GM19025 (cell line): ENCODE measurements around the gene YPEL3.
"Not testable (repeated sequence)": the region's sequence is repeated elsewhere in the genome, so short reads cannot be mapped to it uniquely, and the experiment has no call there.

Experiments used
- ATAC-seq: cut with Tn5 transposase; IDR thresholded peaks from one replicate; pipeline ENCODE4 v1.9.1; 2021; ENCODE audit warnings: mild to moderate bottlenecking, low read depth, moderate library complexity; ENCODE audit not compliant: unreplicated experiment

Gene YPEL3, protein sequence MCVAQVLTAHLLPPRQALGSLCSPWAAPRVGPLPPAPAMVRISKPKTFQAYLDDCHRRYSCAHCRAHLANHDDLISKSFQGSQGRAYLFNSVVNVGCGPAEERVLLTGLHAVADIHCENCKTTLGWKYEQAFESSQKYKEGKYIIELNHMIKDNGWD

GRCh38 chr16:30096105-30096861, at the start of gene YPEL3:
Gene YPEL3, minus strand, starts transcription at chr16:30096213. Its CDS starts 731 bp downstream, at chr16:30095482.
- peak; percentile 54 for ATAC-seq

DNA sequence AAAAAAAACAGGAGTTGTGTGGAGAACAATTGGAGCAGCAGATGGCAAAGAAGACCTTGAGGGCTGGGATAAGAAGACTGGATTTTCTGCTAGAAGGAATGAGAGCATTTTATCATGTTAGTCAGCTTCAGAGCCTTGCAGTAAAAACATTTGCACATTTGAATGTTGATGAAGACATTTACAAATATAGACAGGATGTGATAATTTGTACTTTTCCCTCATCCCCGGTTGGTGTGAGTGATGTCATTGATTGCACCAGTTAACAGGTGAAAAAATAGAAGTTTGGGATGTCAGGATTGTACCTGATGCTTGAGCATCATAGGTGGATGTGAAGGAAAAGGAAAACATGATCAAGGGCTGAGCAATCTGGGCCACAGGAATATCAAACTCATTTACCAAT, 49.6 kb upstream of the YPEL3 start:
- no peak for ATAC-seq

- no peak for ATAC-seq
Observed at GRCh38 chr16:30144917-30145316, 48.9 kb upstream of the YPEL3 start.

DNA sequence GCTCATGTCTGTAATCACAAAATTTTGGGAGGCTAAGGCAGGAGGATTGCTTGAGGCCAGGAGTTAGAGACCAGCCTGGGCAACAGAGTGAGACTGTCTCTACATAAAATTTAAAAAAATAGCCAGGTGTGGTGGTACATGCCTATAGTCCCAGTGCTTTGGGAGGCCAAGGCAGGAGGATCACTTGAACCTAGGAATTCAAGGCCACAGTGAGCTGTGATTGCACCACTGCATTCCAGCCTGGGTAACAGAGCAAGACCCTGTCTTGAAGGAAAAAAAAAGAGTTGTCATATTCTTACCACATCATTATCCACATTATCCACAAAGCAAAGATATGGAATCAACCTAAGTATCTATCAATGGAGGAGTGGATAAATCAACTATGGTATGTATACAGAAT, 48.0 kb upstream of the YPEL3 start:
- ATAC-seq = no peak

- ATAC-seq = no peak
Observed at GRCh38 chr16:30143347-30143702, 47.3 kb upstream of the YPEL3 start.

GRCh38 chr16:30142672-30143346, 46.8 kb upstream of the YPEL3 start:
- no peak for ATAC-seq

DNA sequence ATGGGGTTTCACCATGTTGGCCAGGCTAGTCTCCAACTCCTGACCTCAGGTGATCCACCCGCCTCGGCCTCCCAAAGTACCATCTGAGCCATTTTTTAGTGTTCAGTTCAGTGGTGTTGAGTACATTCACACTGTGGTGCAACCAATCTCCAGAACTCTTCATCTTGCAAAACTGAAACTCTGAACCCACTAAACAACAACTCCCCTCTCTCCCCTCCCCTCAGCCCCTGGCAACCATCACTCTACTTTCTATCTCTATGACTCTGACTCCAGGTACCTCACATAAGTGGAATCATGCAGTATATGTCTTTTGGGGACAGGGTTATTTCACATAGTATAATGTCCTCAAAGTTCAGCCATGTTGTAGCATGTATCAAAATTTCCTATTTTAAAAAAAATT, 45.7 kb upstream of the YPEL3 start:
- no peak for ATAC-seq

- no peak for ATAC-seq
Observed at GRCh38 chr16:30139583-30140481, 43.8 kb upstream of the YPEL3 start.

- ATAC-seq = no peak
Observed at GRCh38 chr16:30137897-30138296, 41.9 kb upstream of the YPEL3 start.

DNA sequence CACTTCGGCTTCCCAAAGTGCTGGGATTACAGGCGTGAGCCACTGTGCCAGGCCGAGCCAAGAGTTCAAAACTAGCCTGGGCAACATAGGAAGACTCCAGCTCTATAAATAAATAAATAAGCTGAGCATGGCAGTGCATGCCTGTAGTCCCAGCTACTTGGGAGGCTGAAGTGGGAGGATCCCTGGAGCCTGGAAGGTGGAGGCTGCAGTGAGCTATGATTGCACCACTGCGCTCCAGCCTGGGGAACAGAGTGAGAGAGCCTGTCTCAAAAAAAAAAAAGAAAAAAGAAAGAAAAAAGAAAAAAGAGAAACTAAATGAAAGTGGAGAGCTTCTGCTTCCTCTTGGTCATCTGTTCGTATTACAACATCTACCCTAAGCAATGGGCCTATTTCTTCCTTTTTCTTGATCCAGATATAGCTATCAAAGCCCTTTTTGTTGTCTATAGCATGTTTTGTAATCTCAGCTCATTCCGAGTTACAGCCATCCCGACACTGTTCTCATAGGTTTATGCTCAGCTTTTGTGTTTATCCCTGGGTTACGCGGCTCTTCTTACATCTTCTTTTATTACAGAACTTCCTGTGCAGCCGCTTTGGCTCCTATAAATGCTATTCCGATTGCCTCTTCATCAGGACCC, 41.1 kb upstream of the YPEL3 start:
- ATAC-seq = no peak

GRCh38 chr16:30132591-30132990, 36.6 kb upstream of the YPEL3 start:
- ATAC-seq = no peak

DNA sequence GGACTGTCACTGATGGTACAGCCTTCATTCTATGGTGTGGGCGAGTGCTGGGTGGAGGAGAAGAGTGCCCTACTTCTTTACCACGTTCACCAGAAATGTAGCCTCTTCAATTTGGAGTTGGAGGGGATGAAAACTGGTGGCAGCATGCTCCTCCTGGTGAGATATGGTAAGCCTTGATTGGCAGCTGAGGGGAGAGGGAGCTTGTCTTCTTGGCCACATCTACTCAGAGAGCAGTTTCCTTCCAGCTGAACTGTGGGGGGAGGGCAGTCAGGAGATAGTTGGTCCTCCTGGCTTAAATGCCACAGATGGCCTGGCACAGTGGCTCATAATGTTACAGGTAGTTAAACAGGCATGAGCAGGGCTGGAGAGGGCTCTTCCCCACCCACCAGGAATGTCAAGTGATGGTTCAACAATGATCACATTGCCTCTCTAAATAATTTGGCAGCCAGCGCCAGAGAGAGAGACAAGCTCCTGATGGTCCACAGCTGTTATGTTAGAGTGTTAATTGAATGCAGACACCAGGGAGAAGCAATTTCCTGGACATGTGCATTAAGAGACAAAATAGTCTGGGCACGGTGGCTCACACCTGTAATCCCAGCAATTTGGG, 36.0 kb upstream of the YPEL3 start:
- no peak for ATAC-seq

DNA sequence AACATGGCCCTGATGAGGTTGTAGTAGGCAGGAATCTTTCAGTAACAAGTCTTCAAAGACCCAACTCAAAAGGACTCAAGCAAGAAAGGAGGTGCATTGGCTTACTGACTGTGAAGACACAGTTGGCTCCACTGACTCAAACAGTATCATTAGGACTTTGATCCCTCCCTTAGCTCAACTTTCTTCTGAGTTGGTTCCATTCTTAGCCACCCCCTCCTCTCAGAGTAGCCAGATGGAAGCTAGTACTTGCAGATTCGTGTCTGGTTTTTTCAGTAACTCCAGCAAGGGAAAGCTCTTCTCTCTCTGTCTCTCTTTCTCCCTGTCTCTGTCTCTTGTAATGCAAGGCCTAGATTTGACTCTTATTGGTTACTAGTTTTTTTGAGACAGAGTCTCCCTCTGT, 32.0 kb upstream of the YPEL3 start:
- ATAC-seq = no peak

GRCh38 chr16:30125690-30126089, 29.7 kb upstream of the YPEL3 start:
- ATAC-seq = not testable (repeated sequence)

GRCh38 chr16:30124985-30125379, 29.0 kb upstream of the YPEL3 start:
- no peak for ATAC-seq

DNA sequence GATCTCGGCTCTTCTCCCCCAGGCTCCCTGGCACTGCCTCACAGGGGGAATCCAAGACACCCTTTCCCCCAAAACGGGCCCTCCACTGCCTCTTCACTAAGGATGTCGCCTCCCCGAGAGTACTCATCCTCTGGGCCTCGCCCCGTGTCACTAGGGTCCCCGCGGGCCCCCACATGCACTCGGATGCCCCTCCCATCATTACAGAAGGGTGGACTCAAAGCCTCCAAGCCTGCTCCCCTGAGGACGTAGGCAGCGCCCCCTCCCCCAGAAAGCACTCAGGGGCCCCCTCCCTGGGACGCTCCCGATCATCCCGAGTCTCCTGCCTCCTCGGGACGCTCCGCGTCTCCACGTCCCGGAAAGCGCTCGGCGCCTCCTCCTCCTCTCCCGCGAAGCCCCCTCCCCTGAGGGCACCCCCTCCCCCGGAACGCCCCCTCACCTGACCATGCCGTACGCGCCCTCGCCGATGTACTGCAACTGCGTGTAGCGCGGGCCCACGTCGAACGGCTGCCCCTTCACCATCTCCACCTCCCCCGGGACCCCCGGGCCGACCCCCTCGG, 26.7 kb upstream of the YPEL3 start:
- no peak for ATAC-seq

DNA sequence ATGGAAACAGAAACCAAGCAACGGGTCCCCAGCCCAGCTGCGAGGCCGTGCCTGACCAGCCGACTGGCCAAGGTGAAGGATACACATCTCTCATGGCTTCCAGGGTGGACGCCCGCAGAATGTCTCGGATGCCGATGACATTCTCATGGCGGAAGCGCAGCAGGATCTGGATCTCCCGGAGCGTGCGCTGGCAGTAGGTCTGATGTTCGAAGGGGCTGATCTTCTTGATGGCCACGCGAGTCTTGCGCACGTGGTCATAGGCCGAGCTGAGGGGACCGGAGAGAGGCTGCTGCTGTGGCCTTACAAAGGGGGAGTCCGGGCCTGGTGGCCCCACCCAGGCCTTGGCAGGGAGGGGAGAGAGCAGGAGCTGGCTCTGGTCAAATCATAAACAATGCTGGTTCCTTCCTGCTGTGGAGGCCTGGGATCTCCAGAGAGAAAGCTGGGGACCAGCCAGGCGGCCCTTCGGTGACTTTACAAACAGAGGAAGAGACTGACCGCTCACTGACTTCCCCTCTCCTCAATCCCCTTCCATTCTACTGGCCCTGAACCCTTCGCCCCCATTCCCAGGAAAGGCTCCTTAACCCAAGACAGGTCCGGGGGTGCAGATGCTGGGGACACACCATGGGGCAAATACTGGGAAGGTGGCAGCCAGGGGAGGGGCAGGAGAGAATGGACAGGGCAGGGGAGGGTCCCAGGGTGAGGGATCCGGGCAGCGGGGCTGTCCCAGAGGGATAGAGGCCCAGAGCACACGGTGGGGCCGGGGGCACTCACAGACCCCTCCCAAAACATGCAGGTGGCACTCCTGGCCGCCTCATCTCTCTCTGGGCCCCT, 25.9 kb upstream of the YPEL3 start:
- no peak for ATAC-seq

DNA sequence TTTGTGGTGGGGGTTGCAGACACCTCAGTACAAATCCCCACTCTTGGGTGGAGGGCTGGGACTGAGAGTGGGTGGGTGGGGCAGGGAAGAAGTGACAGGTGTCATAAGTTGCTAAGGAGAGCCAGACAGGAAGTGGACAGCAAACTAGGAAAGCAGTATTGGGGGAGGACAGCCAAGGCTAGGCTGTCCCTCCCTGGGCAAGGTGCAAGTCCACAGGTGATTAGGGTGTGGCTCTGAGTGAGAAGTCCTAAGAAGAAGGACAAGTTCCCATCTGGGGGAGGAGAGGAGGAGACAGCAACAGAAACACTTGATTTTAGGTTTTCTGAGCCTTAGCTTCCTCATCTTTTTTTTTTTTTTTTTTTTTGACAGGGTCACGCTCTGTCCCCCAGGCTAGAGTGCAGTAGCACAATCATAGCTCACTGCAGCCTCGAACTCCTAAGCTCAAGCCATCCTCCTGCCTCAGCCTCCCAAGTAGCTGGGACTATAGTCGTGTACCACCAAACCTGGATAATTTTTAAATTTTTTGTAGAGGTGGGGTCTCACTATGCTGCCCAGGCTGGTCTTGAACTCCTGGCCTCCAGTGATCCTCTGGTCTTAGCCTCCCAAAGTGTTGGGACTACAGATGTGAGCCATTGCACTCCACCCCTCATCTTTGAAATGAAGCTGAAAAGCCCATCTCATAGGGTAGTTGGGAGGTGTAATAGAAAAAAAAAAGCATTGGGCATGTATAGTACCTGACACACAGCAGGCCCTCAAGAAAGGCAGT, 24.5 kb upstream of the YPEL3 start:
- no peak for ATAC-seq
